Measurements from ENCODE around the gene KRT16.
"Not testable (repeated sequence)": the region's sequence is repeated elsewhere in the genome, so short reads cannot be mapped to it uniquely, and the experiment has no call there.

KRT16 gene

GRCh38 chr17:41615454-41615853 lies 2.9 kb upstream of the KRT16 start:
- peaks cover 3% of the 10 kb centered on the region for H3K27me3 ChIP-seq (ENCODE audit: insufficient read depth, low read length, poor library complexity)
- H3K4me2 ChIP-seq (ENCODE audit: insufficient read depth, low read length), result no peak overlapping the region
- H2AFZ ChIP-seq (ENCODE audit: low read depth, low read length), result no peak overlapping the region
- no peaks in the 10 kb centered on the region for H3K36me3 ChIP-seq (ENCODE audit: insufficient read depth, low read length)
- no peak overlapping the region for H3K27ac ChIP-seq (ENCODE audit: low read length)
- H4K20me1 ChIP-seq (ENCODE audit: insufficient read depth, low read length), result no peaks in the 10 kb centered on the region; the same call in 1 of the 2 replicates
- no peaks in the 10 kb centered on the region for H3K4me1 ChIP-seq (ENCODE audit: insufficient read depth, low read length)
- no peak overlapping the region for H3K9ac ChIP-seq (ENCODE audit: low read depth, low read length)
- no peaks in the 10 kb centered on the region for H3K9me3 ChIP-seq (ENCODE audit: insufficient read depth, low read length, severe bottlenecking)
- ATAC-seq (ENCODE audit: insufficient read depth, low read depth) (no peak), DNase-seq (no peak)
- H3K4me3 ChIP-seq (ENCODE audit: low read depth in 1 of 2, low read length in 2 of 2), result no peak overlapping the region
- TF ChIP-seq EZH2 (IDR thresholded peaks at IDR 0.05; ENCODE audit: borderline replicate concordance, low read depth, low read length, severe bottlenecking) (no peak), CTCF (IDR thresholded peaks at IDR 0.05; ENCODE audit: borderline replicate concordance, extremely low read depth, low read length, poor library complexity, severe bottlenecking) (no peak)
- H3K79me2 ChIP-seq (ENCODE audit: insufficient read depth, low read length), result no peaks in the 10 kb centered on the region

- not testable (repeated sequence) for H3K36me3 ChIP-seq (ENCODE audit: insufficient read depth, low read length); H3K9ac ChIP-seq (ENCODE audit: low read depth, low read length); H3K79me2 ChIP-seq (ENCODE audit: insufficient read depth, low read length); H3K4me3 ChIP-seq (ENCODE audit: low read depth in 1 of 2, low read length in 2 of 2); H3K4me1 ChIP-seq (ENCODE audit: insufficient read depth, low read length); H3K27me3 ChIP-seq (ENCODE audit: insufficient read depth, low read length, poor library complexity); H3K9me3 ChIP-seq (ENCODE audit: insufficient read depth, low read length, severe bottlenecking); H3K27ac ChIP-seq (ENCODE audit: low read length); DNase-seq; H4K20me1 ChIP-seq (ENCODE audit: insufficient read depth, low read length); ATAC-seq (ENCODE audit: insufficient read depth, low read depth); H2AFZ ChIP-seq (ENCODE audit: low read depth, low read length); H3K4me2 ChIP-seq (ENCODE audit: insufficient read depth, low read length)
These were observed 2.2 kb upstream of the KRT16 start for GRCh38 chr17:41614767-41615166.

- no peaks in the 10 kb centered on the region for H3K4me1 ChIP-seq (ENCODE audit: insufficient read depth, low read length)
- TF ChIP-seq CTCF (IDR thresholded peaks at IDR 0.05; ENCODE audit: borderline replicate concordance, extremely low read depth, low read length, poor library complexity, severe bottlenecking) (no peak), EZH2 (IDR thresholded peaks at IDR 0.05; ENCODE audit: borderline replicate concordance, low read depth, low read length, severe bottlenecking) (no peak)
- peaks cover 3% of the 10 kb centered on the region for H3K27me3 ChIP-seq (ENCODE audit: insufficient read depth, low read length, poor library complexity)
- H3K36me3 ChIP-seq (ENCODE audit: insufficient read depth, low read length), result no peaks in the 10 kb centered on the region
- H2AFZ ChIP-seq (ENCODE audit: low read depth, low read length), result no peak overlapping the region
- DNase-seq, result no peak
- no peak overlapping the region for H3K4me2 ChIP-seq (ENCODE audit: insufficient read depth, low read length)
- no peak overlapping the region for H3K4me3 ChIP-seq (ENCODE audit: low read depth in 1 of 2, low read length in 2 of 2)
- no peaks in the 10 kb centered on the region; the same call in 1 of the 2 replicates for H4K20me1 ChIP-seq (ENCODE audit: insufficient read depth, low read length)
- no peaks in the 10 kb centered on the region for H3K79me2 ChIP-seq (ENCODE audit: insufficient read depth, low read length)
- no peak for ATAC-seq (ENCODE audit: insufficient read depth, low read depth)
- no peaks in the 10 kb centered on the region for H3K9me3 ChIP-seq (ENCODE audit: insufficient read depth, low read length, severe bottlenecking)
- H3K27ac ChIP-seq (ENCODE audit: low read length), result no peak overlapping the region
- H3K9ac ChIP-seq (ENCODE audit: low read depth, low read length), result no peak overlapping the region
These were observed 1.5 kb upstream of the KRT16 start for GRCh38 chr17:41614098-41614497.

GRCh38 chr17:41613277-41614082 lies 913 bp upstream of the KRT16 start:
- no peak overlapping the region for H2AFZ ChIP-seq (ENCODE audit: low read depth, low read length)

More at GRCh38 chr17:41613277-41614082, 913 bp upstream of the KRT16 start:
- Histone ChIP-seq H3K9me3 (ENCODE audit: insufficient read depth, low read length, severe bottlenecking) (no peaks in the 10 kb centered on the region), H3K9ac (ENCODE audit: low read depth, low read length) (no peak overlapping the region), H3K4me2 (ENCODE audit: insufficient read depth, low read length) (no peak overlapping the region), H3K4me3 (ENCODE audit: low read depth in 1 of 2, low read length in 2 of 2) (no peak overlapping the region), H3K27ac (ENCODE audit: low read length) (no peak overlapping the region), H3K27me3 (ENCODE audit: insufficient read depth, low read length, poor library complexity) (peaks cover 3% of the 10 kb centered on the region), H3K36me3 (ENCODE audit: insufficient read depth, low read length) (no peaks in the 10 kb centered on the region), H4K20me1 (ENCODE audit: insufficient read depth, low read length) (no peaks in the 10 kb centered on the region; the same call in 1 of the 2 replicates), H3K79me2 (ENCODE audit: insufficient read depth, low read length) (no peaks in the 10 kb centered on the region), H3K4me1 (ENCODE audit: insufficient read depth, low read length) (no peaks in the 10 kb centered on the region)
- ATAC-seq (ENCODE audit: insufficient read depth, low read depth) (no peak), DNase-seq (no peak)
- TF ChIP-seq CTCF (IDR thresholded peaks at IDR 0.05; ENCODE audit: borderline replicate concordance, extremely low read depth, low read length, poor library complexity, severe bottlenecking), result no peak
- no peak for TF ChIP-seq EZH2 (IDR thresholded peaks at IDR 0.05; ENCODE audit: borderline replicate concordance, low read depth, low read length, severe bottlenecking)
